Adipocyte (in vitro differentiated cells): ENCODE data around the gene RTL1.

Experiments
- DNase-seq: peaks from one replicate; pipeline ENCODE4 v3.0.0-alpha.2; 2015; ENCODE audit warnings: low read depth
- H3K27me3 ChIP-seq: replicated peaks from 2 replicates; pipeline ENCODE4 v1.7.0; 2013; ENCODE audit warnings: mild to moderate bottlenecking, low read length, moderate library complexity; ENCODE audit not compliant: control insufficient read depth, insufficient read depth
- H3K36me3 ChIP-seq: 2 replicates; pipeline ENCODE4 v1.7.0; 2013; ENCODE audit warnings: low read length, mild to moderate bottlenecking, moderate library complexity; ENCODE audit not compliant: control insufficient read depth, insufficient read depth, severe bottlenecking
- H3K4me1 ChIP-seq: 2 replicates; pipeline ENCODE4 v1.7.0; 2013; ENCODE audit warnings: mild to moderate bottlenecking, low read length, moderate library complexity; ENCODE audit not compliant: control insufficient read depth, insufficient read depth
- H3K4me3 ChIP-seq: 2 replicates; pipeline ENCODE4 v1.7.0; 2013; ENCODE audit warnings: mild to moderate bottlenecking, low read length, moderate library complexity
- H3K9ac ChIP-seq: 2 replicates; pipeline ENCODE4 v1.7.0; 2013; ENCODE audit warnings: mild to moderate bottlenecking, low read length, moderate library complexity
- H3K9me3 ChIP-seq: 2 replicates; pipeline ENCODE4 v1.7.0; 2013; ENCODE audit warnings: mild to moderate bottlenecking, low read length, moderate library complexity; ENCODE audit not compliant: control insufficient read depth

The RTL1 gene

GRCh38 chr14:100834794-100835547, 68.6 kb downstream of the RTL1 start:
- H3K4me3 ChIP-seq = no peak overlapping the region
- no peaks in the 10 kb centered on the region for H3K27me3 ChIP-seq
- H3K36me3 ChIP-seq = peaks cover 56% of the 10 kb centered on the region
- DNase-seq = no peak
- no peak overlapping the region for H3K9ac ChIP-seq
- H3K9me3 ChIP-seq = no peaks in the 10 kb centered on the region
- peaks cover 10% of the 10 kb centered on the region for H3K4me1 ChIP-seq

DNA sequence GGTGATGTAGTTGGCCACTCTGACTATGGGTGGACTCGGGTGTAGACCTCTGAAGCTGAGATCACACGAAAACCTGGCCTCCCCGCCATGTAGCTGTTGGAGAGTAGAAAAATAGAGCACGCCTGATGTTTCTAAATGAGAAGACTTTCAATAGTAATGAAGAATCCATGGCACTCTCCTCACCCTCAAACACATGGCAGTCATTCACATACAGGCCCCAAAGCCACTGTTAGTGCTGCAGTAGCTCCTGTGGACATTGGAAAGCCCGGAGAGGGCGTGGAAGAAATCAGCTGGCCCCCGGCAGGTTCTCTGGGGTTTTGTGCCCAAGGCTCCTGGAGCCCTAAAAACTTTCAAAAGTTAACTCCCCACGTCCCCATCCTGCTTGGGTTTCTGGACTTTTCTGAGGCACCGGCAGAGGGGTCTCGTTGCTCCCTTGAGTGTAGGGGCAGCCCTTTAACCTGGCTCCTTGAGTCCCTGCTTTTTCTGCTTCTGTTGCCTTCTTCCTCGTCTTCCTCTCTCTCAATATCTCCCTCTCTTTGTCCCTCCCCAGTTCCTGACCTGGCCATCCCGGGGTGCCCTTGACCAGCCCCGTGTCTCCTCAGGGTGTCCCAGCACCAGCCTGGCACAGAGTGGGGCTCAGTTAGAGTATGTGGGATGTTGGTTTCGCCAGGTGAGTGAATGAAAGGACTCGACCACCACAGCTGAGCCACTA, 69.3 kb downstream of the RTL1 start:
- Histone ChIP-seq H3K4me1 (peaks cover 10% of the 10 kb centered on the region), H3K4me3 (no peak overlapping the region), H3K9me3 (no peaks in the 10 kb centered on the region), H3K9ac (no peak overlapping the region), H3K36me3 (peaks cover 58% of the 10 kb centered on the region), H3K27me3 (no peaks in the 10 kb centered on the region)
- DNase-seq = no peak

DNA sequence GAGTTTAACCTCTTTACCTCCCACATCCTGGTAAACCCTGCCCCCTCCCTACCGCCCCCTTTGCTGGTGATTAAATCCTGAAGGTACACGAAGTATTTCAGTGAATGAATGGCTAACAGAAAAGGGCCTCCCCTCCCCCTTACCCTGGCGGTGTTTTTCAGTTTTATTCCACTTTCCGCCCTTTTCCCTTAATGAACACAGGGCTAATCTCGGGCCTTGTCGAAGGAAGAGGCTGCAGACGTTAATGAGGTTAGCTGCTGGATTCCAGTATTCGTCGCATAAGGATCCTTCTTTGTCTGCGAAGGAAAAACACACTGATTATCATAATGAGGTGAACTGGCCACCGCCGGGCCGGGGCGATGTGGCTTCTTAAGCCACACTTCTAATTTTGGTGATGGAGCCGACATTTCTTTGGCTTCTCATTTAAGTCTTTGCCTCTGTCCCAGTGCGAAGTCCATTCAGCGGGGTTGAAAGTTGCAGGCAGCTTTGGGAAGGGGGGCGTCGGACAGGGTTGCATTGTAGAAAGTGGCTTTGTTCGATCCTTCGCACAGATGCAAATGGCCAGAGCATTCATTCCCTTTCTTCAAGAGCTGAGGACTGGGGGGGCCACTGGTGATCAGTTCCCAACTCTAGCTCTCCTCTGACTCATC, 71.1 kb downstream of the RTL1 start:
- H3K4me3 ChIP-seq = no peak overlapping the region
- H3K27me3 ChIP-seq = no peaks in the 10 kb centered on the region
- no peak overlapping the region for H3K9ac ChIP-seq
- no peaks in the 10 kb centered on the region for H3K9me3 ChIP-seq
- peaks cover 55% of the 10 kb centered on the region for H3K36me3 ChIP-seq
- H3K4me1 ChIP-seq = no peaks in the 10 kb centered on the region
- DNase-seq = no peak

DNA sequence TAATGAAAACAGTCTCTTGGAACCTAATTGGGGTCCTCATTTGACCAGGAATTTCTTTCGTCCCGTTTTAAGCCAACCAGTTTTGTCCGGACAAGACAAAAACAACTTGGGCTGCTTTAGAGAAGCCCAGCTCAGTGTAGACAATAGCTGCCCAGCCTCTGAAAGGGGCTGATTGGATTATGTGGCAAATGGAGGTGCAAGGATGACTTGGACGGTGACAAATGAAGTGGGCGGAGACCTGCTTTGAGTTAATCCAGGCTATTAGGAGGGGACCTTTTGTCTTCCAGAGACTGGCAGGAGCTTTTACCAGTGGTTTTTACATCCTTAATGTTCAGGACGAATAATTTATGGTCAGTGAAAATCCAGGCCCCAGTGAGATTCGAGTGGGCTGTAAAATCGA, 72.8 kb downstream of the RTL1 start:
- no peaks in the 10 kb centered on the region for H3K4me1 ChIP-seq
- H3K4me3 ChIP-seq = no peak overlapping the region
- no peak overlapping the region for H3K9ac ChIP-seq
- H3K36me3 ChIP-seq = peaks cover 46% of the 10 kb centered on the region
- H3K27me3 ChIP-seq = no peaks in the 10 kb centered on the region
- no peak for DNase-seq
- H3K9me3 ChIP-seq = no peaks in the 10 kb centered on the region
